Stimulated activated CD8-positive, alpha-beta memory T cell treated with anti-CD3 and anti-CD28 coated beads, Interleukin-7, amount 100 ng/mL, for 24 hours (primary cell): ENCODE results near the gene C5AR1.
"Not testable (repeated sequence)": the region's sequence is repeated elsewhere in the genome, so short reads cannot be mapped to it uniquely, and the experiment has no call there.

Experiments used
- DNase-seq: peaks from one replicate; pipeline ENCODE4 v3.0.0-alpha.2; 2020; ENCODE audit warnings: low read depth

The C5AR1 gene

GRCh38 chr19:47309608-47310007, at the start of gene C5AR1:
Gene C5AR1, plus strand, starts transcription at chr19:47309861. Its CDS starts 35 bp downstream, at chr19:47309896.
- DNase-seq = no peak

DNA sequence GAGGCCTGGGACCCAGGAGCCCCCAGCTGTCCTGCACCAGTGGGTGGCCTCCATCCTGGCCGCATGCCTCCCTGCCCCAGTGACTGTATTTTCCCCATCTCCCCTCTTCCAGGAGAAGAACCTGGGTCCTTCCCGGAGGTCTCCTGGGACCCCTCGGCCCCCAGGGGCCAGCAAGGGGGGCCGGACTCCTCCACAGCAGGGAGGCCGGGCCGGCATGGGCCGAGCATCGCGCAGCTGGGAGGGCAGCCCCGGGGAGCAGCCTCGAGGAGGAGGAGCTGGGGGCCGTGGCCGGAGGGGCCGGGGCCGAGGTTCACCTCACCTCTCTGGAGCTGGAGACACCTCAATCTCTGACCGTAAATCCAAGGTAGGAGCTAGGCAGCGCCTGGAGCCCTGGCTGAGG, 49.2 kb upstream of the C5AR1 start:
- no peak for DNase-seq

DNA sequence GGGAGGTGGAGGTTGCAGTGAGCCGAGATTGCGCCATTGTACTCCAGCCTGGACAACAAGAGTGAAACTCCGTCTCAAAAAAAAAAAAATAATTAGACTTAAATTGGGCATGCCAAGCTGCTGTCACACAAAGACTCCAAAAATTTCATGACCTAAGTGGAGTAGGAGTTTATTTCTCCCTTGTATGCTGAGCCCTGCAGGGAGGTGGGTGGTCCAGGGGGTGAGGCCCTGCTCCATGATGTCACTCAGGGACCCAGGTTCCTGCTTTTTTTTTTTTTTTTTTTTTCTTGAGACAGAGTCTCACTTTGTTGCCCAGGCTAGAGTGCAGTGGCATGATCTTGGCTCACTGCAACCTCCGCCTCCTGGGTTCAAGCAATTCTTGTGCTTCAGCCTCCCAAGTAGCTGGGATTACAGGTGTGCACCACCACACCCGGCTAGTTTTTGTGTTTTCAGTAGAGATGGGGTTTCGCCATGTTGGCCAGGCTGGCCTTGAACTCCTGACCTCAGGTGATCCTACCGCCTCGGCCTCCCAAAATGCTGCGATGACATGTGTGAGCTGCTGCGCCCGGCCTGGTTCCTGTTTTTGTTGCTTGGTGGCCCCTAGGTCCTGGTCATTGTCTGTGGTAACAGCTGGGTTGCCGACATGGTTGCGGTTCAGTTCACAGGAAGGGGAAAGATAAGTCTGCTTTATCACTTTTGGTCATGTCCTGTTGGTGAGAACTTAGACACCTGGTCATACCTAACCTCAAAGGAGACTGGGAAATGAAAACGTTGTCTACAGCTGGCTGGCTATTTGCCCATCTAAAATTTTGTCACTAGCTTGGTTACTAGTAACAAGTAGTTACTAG, 47.5 kb upstream of the C5AR1 start:
- DNase-seq = not testable (repeated sequence)

DNA sequence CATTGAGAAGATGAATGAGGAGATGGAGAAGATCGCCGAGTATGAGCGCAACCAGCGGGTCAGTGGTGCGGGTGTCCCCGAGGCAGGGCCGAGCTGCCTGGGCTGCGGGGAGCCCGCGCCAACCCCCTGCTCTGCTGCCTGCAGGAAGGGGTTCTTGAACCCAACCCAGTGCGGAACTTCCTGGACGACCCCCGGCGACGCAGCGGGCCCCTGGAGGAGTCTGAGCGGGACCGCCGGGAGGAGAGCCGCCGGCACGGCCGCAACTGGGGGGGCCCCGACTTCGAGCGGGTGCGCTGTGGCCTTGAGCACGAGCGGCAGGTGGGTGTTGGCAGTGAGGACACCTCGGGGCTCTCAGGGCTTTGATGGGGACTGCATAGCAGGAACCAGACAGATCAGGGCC, 45.0 kb upstream of the C5AR1 start:
- DNase-seq = no peak

GRCh38 chr19:47266401-47266941, 43.2 kb upstream of the C5AR1 start:
- no peak for DNase-seq

DNA sequence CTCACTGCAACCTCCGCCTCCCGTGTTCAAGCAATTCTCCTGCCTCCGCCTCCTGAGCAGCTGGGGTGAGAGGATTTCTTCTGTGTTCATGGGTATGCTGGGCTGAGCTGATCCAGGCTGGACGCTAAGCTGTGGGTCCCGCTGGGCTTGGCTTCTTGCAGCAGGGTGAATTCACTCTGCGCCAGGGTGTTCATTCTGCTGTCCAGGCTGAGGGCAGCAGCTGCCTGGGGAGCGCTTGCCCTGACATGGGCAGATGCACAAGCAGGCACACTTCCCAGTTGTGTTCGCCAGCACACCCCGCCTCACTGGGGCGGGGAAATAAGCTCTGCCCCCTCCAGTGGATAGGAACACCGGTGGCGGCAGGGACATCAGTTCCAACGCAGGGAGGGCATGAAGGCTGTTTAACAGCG, 42.3 kb upstream of the C5AR1 start:
- DNase-seq = no peak

GRCh38 chr19:47268028-47268427, 41.6 kb upstream of the C5AR1 start:
- no peak for DNase-seq

GRCh38 chr19:47269596-47269995, 40.1 kb upstream of the C5AR1 start:
- no peak for DNase-seq

GRCh38 chr19:47270408-47270807, 39.3 kb upstream of the C5AR1 start:
- DNase-seq = no peak

GRCh38 chr19:47271949-47272348, 37.7 kb upstream of the C5AR1 start:
- no peak for DNase-seq

DNA sequence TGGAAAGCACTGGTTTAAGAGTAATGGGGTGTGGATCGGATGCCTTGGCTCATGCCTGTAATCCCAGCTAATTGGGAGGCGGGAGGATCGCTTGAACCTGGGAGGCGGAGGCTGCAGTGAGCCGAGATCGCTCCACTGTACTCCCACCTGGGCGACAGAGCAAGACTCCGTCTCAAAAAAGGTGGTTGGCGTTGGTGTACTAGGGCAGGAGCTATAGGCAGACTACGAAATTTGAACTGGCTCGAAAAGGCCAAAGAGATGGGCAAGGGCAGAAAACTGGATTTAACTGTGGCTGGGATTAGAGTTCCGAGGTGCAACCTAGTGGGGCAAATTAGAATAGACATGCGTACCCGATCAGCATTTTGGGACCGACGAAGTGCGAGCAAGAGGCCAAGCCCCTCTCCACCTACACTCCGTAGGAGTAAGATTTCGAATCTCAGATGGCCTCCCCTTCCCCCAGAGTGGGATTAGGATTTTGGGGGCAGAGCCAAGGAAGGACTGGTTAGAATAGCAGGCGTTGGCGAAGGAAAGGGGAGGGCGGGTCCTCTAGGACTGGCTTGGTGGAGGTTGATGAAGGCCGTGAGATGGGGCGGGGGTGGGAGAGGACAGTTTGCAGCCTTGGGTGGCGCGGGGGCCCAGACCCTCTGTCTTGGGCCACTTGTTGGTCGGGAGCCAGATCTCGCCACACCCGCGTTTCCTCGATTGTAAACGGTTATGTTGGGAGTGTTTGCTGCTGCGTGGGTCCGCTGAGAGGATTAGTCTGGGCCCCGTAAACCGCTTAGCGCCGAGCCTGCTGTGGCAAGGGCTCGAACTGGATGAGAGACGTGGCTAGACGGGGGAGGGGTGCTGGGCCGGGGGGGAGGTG, 37.0 kb upstream of the C5AR1 start:
- no peak for DNase-seq

- peak; percentile 80 for DNase-seq
Observed at GRCh38 chr19:47273313-47274070, 36.2 kb upstream of the C5AR1 start.

DNA sequence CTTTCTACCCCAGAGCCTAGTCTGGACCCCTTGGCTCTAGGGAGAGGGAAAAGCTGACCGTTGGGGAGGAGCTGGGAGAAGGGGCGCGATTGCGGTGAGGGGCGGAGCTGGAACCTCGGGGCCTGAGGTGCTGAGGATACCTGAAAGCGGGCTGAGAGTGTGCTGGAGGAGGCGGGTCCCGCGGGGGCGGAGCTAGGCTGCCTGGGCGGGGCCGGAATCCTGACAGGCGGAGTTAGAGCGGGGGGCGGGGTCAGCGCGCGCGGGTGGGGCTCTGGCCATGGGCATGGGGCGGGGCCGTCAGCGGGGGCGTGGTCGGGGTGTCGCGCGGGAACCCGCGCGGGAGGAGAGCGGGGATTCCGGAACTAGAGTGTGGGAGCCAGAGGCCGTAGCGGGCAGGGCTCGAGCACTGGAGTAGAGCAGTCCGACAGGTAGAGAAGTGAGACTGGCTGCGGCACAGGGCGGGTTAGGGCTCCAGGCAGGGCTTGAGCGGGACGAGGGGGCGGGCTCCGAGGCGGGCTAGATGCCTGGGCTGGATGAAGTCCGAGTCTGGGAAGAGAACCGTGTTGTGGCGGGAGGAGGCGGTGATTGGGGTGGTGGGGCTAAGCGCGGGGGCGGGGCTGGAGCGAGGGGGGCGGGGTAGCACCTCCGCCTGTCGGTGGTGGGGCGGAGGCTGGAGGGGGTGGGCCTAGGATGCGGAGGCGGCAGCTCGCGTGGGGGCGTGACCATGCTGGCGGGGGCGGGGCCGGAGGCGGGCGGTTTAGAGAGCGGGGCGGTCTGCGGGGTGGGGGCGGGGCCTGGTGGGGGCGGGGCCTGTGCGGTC, 35.4 kb upstream of the C5AR1 start, which contains the start of gene INAFM1:
TSS of gene INAFM1 (plus strand) at position 815 of the 820 bp plus-strand sequence. CDS start 35 bp downstream, outside the sequence.
- DNase-seq = peak; percentile 99

- DNase-seq = no peak
Observed at GRCh38 chr19:47274891-47275761, 34.5 kb upstream of the C5AR1 start.

GRCh38 chr19:47275791-47276461, 33.7 kb upstream of the C5AR1 start:
- DNase-seq = no peak

GRCh38 chr19:47276513-47276912, 33.1 kb upstream of the C5AR1 start:
- not testable (repeated sequence) for DNase-seq

- peak; percentile 42 for DNase-seq
Observed at GRCh38 chr19:47280183-47280797, 29.4 kb upstream of the C5AR1 start.

DNA sequence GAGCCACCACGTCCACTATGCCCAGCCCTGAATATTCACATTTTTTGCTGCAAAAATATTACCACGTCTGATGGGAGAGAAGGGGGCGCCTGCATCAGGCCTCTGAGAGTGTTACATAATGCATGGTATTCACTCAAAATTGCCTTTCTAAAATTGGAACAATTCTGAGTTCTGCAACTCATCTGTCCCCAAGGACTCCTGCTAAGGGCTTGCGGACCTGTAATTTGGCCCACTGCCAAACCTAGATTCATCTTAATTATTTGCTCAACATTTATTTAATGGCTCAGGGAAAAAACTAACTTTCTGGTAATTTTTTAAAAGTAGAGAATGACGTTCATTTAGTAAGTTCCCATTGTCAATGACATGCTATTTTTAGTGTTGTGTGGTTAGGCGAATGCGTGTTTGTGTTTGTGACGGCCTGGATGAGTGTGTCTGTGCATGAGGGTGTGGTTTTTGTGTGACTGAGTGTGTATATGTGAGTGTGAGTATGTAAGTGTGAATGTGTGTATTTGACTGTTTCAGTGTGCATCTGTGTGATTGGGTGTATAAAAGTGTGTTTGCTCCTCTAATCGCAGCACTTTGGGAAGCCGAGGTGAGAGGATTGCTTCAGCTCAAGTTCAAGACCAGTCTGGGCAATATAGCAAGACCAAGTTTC, 26.1 kb upstream of the C5AR1 start:
- DNase-seq = no peak
